Astrocyte (in vitro differentiated cells and primary cell): Measurements from ENCODE around the gene ADGRB3.

Experiments
- CTCF ChIP-seq: IDR thresholded peaks from 2 replicates; pipeline ENCODE4 v1.5.1; 2011; ENCODE audit warnings: low read depth, mild to moderate bottlenecking, inconsistent platforms, low read length, moderate library complexity; ENCODE audit not compliant: insufficient read depth
- EZH2 ChIP-seq: IDR thresholded peaks from 2 replicates; pipeline ENCODE4 v1.6.1; 2012; ENCODE audit warnings: mild to moderate bottlenecking, low read length, inconsistent platforms; ENCODE audit not compliant: insufficient read depth

GRCh38 chr6:68756454-68757375 is 121.6 kb downstream of the ADGRB3 start:
- TF ChIP-seq CTCF (no peak), EZH2 (no peak)
